Measurements from ENCODE around the gene ALG13.
"Not testable (repeated sequence)": the region's sequence is repeated elsewhere in the genome, so short reads cannot be mapped to it uniquely, and the experiment has no call there.

ALG13 gene

GRCh38 chrX:111761578-111762135, 80.7 kb downstream of the ALG13 start:
- DNase-seq: no peak

DNA sequence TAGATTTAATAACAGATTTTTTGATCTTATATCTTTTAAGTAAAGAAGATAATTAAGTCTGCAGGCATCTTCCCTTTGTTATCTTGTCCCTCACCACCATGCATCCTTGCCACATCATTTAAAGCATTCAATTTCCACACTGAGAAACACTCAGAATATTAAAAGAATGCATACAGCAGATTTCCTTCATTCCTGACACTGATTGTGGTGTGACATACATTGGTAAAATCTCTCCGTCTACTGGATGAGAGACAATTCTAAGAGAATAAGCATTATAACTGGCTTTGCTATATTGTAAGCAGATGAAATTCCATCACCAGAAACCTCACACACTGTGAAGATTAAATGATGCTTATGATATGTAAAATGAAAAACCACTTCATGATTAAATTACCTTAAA, 97.6 kb downstream of the ALG13 start:
- DNase-seq: no peak

DNA sequence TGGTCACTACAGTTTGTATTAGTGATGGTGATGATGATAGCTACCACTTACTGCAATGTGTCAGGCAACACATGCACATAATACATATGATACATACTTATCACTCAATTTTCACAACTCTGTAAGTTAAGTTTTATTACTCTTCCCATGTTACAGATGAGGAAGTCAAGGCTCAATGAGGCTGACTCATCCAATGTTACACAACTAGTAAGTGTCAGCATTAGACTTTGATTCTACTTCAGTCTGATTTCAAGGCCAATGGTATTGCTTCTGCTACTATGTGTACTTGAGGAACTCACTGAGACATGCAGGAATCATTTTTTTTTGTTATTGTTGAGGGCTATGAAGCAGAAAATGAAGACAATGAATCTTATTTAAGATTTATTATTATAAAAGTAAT, 98.6 kb downstream of the ALG13 start:
- DNase-seq: no peak

- DNase-seq: no peak
These were observed 103.7 kb downstream of the ALG13 start for GRCh38 chrX:111784667-111785066.

GRCh38 chrX:111790054-111790453, 109.1 kb downstream of the ALG13 start:
- not testable (repeated sequence) for DNase-seq
